Left lobe of liver (tissue), 2 donors: ENCODE data around the gene SLC26A8. TPM values are rescaled to one million over a fixed set of nuclear protein-coding genes. Genes with fewer than 3 reads are reported as not detected.
"Not testable (repeated sequence)": the region's sequence is repeated elsewhere in the genome, so short reads cannot be mapped to it uniquely, and the experiment has no call there.

Source experiments
- ATAC-seq: fragments of 200-7000 bp; cut with Tn5 transposase; one replicate; pipeline ENCODE4 v1.9.1; 2020; ENCODE audit warnings: mild to moderate bottlenecking, moderate library complexity
- DNase-seq: peaks from one replicate; pipeline ENCODE4 v3.0.0-alpha.2; 2020; ENCODE audit warnings: low spot score
- total RNA-seq: library from RNA; stranded (reverse); gene quantifications from one replicate; pipeline ENCODE4 v1.2.1, GENCODE V29; 2021
- donor health status: DM: no; HTN: no; CAD: no; lungs with moderate emphysema.
- donor health status: DM: no; HTN: yes; CAD: no.

Gene SLC26A8
- total RNA-seq, 1 donor from 2014 or later, result 0.30 TPM

DNA sequence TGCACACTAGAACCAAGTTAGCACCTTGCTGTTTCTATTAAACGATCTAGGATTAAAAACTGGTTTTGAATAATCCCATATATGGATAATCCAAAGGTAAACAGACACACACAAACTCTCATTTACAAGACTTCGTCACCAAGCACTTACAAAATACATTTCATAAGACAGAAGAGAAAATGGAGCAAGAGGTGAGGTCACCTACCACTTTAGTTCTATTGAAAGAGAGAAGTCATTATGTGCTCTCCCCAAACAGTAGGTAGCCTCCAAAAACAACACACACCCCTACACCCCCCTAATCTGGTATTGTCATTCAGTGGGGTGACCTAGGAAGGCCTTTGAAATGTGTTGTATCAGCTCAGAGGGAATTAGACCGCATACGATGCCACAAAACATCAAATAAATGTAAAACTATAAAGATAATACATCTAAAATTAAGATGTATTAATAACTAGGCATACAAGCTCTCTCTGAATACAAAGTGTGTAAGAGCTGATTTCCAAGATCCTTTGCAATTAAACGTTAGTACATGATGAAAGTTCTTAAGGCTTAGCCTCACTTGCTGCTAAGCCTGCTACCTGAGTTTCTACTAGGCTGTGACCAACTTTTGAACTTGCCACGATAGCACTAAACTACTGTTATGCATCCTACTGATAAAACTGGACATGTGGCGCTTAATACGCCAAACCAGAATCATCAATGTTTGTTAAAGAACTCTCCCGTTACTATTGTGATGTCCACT is 105.2 kb downstream of the SLC26A8 start:
- ATAC-seq (peak; percentile 19), DNase-seq (no peak)

DNA sequence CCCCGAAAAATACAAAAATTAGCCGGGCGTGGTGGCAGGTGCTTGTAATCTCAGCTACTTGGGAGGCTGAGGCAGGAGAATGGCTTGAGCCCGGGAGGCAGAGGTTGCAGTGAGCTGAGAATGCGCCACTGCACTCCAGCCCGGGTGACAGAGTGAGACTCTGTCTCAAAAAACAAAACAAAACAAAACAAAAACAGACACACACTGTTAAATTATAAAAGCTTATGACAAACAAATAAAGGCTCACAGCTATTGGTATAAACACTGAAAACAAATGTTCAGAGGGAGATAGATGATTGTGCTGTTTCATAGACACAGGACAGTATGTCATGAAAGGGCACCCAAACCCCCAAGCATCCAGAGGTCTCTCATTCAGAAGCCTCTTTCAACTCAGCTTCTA is 107.5 kb downstream of the SLC26A8 start:
- not testable (repeated sequence) for ATAC-seq, DNase-seq

DNA sequence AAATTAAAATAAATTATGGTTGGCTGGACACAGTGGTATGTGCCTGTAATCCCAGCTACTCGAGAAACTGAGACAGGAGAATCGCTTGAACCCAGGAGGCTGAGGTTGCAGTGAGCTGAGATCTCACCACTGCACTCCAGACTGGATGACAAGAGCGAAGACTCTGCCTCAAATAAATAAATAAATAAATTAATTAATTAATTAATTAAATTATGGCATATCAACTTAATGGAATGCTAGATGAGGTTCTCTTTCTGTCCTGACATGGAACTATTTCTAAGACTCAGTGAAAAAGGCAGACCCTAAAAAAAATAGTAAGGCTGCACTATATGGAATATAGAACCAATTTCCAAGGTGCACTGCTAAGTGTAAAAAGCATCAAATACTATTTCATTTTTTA is 108.4 kb downstream of the SLC26A8 start:
- no peak for DNase-seq
- ATAC-seq, result no peak

DNA sequence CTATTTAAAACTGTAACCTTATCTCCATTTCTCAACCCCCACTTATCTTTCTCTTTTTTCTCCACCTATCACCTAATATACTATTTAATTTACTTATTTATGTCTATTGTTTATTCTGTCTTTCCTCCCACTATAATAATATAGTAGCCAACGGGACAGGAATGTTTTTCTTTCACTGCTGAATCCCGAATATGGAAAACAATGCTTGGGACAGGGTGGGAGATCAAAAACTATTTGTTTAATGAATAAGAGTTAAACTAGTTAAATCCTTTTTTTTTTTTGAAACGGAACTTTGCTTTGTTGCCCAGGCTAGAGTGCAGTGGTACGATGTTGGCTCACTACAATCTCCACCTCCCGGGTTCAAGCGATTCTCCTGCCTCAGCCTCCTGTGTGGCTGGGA is 109.9 kb downstream of the SLC26A8 start:
- ATAC-seq, result no peak
- DNase-seq, result no peak

- ATAC-seq (no peak), DNase-seq (no peak)
Measured at GRCh38 chr6:35911871-35912653, 112.4 kb downstream of the SLC26A8 start.

GRCh38 chr6:35909571-35909970 is 114.9 kb downstream of the SLC26A8 start:
- DNase-seq, ATAC-seq: not testable (repeated sequence)

GRCh38 chr6:35908753-35909401 is 115.6 kb downstream of the SLC26A8 start:
- DNase-seq, ATAC-seq: not testable (repeated sequence)

DNA sequence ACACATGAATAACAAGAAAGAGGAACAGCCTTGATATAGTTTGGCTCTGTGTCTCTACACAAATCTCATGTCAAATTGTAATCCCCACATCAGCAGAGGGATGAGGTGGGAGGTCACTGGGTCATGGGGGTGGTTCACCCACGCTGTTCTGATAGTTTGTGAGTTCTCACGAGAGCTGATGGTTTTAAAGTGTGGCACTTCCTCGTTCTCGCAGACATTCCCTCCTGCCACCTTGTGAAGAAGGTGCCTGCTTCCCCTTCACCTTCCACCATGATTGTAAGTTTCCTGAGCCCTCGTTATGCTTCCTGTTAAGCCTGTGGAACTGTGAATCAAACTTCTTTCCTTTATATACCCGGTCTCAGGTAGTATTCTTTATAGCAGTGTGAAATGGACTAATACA is 116.7 kb downstream of the SLC26A8 start:
- no peak for ATAC-seq
- DNase-seq, result no peak

DNA sequence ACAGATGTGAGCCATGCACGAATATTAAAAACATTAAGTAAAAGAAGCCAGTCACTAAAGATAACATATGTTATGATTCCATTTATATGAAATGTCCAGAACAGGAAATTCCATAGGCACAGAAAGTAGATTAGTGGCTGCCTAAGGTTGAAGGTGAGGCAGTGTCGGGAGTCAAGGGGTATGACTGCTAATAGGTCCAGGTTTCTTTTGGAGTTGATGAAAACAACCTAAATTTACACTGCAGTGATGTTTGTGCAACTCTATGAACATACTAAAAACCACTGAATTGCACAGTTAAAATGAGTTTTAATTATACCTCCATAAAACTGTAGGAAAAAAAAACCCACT is 118.0 kb downstream of the SLC26A8 start:
- no peak for ATAC-seq

GRCh38 chr6:35905841-35906498 is 118.5 kb downstream of the SLC26A8 start:
- DNase-seq (no peak), ATAC-seq (no peak)

More for the DNA sequence above, 118.0 kb downstream of the SLC26A8 start:
- no peak for DNase-seq

DNA sequence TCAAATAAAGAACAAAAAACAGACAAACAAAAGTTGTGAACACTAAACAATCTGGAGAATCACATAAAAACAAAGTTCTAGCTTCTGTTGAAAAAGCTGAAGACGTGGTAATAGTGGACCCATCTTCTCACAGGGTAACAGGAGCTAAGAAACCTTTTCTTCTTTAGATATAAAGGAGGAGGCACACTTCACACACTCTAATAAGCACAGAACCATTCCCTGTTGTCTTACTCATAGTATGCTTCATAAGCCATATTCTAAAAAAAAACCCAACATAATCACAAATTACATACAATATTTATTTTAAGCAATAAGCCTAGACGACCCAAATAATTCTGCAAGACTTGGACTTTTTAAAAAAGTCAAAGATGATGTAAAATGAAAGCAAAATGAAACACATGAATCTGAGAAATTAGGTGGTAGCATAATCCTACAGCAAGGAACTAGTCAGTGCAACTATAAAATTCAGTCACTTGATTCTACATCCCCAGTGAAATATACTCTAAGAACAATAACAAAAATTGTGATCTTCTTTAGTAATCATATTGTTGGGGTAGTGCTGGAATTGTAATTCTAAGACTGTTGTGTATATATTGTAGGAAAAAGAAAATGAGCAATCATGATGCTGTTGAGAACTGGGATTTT is 119.2 kb downstream of the SLC26A8 start:
- DNase-seq (no peak), ATAC-seq (peak; percentile 21)

GRCh38 chr6:35903679-35904078 is 120.8 kb downstream of the SLC26A8 start:
- DNase-seq, result peak; percentile 64
- peak; percentile 84 for ATAC-seq

- ATAC-seq, result no peak
- no peak for DNase-seq
Measured at GRCh38 chr6:35900448-35900847, 124.0 kb downstream of the SLC26A8 start.

GRCh38 chr6:35898003-35898402 is 126.4 kb downstream of the SLC26A8 start:
- no peak for ATAC-seq

GRCh38 chr6:35897486-35897885 is 127.0 kb downstream of the SLC26A8 start:
- DNase-seq, result no peak
- no peak for ATAC-seq

More at GRCh38 chr6:35898003-35898402, 126.4 kb downstream of the SLC26A8 start:
- DNase-seq, result no peak

DNA sequence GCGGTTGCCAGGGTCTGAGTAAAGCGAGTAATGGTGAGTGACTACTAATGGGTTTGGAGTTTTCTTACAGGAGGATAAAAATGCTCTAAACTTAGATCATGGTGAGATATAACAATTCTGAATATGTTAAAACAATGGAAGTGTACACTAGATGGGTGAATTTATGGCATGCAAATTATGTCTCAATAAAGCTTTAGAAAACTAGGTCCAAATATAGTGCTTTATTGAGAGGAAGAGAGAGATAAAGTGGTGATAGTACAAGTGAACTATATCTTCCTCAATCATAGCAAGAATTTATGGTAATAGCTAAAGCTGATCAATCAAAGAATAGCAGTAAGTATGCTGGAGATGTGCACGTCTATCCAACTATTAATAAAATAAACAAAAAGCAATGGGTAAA is 127.4 kb downstream of the SLC26A8 start:
- ATAC-seq (no peak), DNase-seq (no peak)

- ATAC-seq (no peak), DNase-seq (no peak)
Measured at GRCh38 chr6:35896228-35896627, 128.2 kb downstream of the SLC26A8 start.

DNA sequence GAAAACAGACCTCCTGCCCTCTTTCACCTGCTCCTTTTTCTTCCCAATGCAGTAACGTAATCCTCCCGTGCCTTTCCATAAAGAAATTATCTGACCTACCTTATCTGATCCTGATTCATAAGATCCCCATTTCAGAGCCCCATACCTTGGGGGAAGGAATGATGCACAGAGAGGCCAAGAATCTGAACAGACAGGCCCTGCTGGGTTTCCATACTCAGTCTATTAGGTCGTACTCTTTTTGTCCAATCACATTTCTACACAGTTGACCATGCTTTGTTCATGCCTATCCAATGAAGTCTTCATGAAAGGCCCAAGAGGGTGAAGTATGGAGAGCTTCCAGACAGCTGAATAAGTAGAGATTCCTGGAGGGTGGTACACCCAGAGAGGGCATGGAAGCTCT is 128.9 kb downstream of the SLC26A8 start:
- DNase-seq (no peak), ATAC-seq (no peak)

- ATAC-seq (no peak), DNase-seq (no peak)
Measured at GRCh38 chr6:35894776-35895175, 129.7 kb downstream of the SLC26A8 start.
